HuH-7 (cell line): ENCODE data around the gene COX6B2.
"Not testable (repeated sequence)": the region's sequence is repeated elsewhere in the genome, so short reads cannot be mapped to it uniquely, and the experiment has no call there.

Source experiments
- DNase-seq: peaks from one replicate; pipeline ENCODE4 v3.0.0; 2011; ENCODE audit warnings: low spot score

The COX6B2 gene, protein sequence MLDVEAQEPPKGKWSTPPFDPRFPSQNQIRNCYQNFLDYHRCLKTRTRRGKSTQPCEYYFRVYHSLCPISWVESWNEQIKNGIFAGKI

DNA sequence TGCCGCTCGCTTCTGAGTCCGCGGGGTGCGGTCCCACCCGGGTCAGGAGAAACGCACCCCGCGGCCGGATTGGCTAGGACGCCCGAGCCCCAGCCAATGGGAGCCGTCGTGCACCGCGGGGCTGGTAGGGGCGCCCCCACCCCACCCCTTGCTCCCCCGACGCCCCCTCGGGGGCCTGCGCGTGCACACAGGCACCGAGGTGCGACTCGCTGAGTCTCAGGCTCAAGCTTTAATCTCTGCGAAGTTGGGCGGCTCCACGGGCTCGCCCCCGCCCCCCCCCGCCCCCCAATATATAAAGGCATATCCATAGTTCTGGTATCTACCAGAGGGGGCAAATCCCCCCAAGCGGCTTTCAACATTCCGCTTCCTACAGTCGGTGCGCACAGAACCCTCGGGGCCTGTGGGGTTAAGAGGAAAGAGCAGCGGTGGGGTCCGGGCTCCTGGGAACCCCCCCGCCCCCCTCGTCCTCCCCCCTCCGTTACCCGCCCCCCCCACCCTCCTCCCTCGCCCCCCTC, at the start of gene COX6B2:
TSS of gene COX6B2 (minus strand) at position 22 of the 515 bp plus-strand sequence. CDS start 198 bp downstream, outside the sequence.
- no peak for DNase-seq

DNA sequence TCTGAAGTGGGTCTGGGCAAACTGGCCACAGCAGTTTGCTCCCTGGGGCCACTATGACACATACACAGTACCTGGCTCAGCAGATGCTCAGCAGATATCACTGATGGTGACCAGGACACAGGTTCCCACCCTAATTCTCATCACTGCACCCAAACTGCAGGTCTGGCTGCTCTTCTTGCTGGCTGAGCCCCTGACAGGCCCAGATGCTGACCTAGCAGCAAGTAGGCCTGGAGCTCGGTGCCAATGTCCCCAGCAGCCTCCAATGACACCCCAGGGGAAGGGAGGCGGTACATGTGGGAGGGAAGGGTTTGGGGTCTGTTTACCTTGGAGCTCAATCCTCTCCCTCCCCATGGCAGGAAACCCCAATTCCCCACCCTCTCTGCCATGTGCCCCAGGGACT, 48.0 kb upstream of the COX6B2 start:
- DNase-seq: no peak

DNA sequence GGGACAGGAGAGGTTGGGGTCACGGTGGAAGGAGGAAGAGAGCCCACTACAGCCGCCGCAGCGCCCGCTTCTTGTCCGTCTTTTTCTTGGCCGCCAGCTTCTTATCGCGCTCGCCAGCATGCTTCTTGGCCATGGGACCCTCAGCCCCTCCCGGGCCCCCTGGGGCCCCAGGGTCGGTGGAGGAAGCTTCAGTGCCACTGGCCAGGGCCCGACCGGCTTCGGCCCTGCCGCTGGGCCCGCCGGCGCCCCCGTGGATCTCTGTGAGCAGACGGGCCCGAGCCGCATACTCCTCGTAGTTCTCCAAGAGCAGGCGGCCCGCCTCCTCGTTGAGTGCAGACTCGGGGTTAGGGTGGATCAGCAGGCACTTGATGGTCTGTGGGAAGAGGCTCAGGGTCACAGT, 46.9 kb upstream of the COX6B2 start:
- not testable (repeated sequence) for DNase-seq

DNA sequence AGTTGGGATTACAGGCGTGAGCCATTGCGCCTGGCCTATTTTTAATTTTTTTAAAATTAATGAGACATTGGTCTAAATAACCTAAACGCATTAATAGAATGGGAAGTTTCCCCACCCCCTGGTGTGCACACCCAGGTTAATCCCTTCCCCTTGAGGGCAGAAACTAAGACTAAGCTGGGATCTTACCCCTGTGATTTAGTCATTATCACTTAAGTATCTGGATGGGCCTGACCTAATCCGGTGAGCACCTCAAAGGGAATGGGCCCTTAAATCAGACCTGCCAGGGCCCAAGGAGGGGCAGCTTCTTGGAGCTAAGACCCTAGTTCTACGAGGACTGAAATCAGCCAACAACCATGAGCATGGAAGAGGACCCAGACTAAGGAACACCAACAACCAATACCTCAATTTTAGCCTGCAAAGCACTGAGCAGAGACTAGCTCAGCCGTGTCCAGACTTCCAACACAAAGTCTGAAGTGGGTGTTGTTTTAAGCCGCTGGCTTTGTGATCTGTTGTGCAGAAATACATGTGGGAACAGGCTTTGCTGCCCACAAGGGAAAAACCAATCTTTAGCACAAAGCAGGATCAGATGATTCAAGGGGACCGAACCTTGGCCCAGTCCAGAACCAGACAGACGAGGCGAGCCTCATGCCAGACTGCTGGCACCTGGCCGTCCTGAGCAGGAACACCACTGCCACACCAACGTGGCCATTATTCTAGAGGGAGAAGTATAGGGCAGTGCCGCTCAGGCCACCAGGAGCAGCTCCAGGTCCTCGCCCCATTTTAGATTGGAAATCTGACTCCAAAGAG, 46.0 kb upstream of the COX6B2 start:
- no peak for DNase-seq

DNA sequence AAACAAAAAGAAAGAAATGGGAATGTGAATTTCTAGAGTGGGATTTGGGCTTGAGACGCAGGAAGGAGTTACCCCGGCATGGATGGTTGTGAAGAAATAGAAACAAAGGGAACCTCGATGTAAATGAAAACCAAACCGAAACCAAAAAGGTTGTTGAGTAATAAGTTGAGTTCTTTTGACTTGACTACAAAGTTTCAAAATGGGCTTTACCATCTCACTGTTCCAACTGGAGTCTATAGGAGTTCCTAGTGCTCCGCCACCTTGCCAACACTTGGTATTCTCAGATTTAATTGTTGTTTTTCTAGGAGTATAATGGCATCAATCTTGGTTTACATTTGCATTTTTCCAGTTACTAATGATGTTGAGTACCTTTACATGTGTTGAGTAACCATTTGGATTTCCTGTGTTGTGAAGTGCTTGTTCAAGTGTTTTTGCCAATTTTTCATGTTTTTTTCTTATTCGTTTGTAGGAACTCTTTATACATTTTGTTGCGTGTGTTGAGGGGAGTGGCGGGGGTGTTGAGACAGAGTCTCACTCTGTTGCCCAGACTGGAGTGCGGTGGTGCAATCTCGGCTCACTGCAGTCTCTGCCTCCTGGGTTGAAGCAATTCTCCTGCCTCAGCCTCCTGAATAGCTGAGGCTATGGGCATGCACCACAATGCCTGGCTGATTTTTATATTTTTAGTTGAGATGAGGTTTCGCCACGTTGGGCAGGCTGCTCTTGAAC, 43.8 kb upstream of the COX6B2 start:
- no peak for DNase-seq

DNA sequence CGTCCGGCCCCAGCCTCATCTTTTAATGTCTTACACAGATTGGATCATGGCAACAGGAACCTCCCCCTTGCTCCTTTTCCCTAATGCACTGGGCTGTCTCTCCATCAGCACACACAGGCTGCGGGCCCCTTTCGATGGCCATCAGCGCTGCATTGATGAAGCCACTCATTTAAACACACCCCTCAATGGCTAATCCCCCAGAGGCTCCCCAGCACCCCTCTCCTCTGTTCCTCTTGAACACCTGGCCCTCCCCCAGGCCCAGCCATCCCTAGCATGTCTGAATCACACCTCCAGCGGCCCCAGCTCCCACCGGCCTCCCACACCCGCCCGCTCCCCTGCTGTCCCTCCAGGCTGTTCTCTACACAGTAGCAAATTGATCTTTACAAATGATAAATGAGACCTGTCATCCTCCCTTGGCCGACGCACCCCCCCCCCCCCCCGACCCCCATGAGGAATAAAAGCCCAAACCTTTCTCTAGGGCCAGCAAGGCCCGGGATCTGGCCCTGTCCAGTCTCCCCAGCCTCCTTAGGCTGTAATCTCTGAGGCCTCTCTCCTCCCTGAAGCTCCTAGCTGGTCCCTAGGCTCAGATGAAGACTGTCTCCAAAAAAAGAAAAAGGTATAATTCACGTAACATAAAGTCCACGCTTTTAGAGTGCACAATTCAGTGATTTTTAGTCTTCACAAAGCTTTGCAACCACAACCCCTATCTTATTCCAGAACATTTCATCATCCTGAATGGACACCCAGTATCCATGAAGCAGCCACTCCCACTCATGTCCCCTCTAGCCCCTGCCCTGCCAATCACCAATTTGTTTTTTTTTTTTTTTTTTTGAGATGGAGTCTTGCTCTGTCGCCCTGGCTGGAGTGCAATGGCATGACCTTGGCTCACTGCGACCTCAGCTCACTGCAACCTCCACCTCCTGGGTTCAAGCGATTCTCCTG, 38.6 kb upstream of the COX6B2 start:
- no peak for DNase-seq

DNA sequence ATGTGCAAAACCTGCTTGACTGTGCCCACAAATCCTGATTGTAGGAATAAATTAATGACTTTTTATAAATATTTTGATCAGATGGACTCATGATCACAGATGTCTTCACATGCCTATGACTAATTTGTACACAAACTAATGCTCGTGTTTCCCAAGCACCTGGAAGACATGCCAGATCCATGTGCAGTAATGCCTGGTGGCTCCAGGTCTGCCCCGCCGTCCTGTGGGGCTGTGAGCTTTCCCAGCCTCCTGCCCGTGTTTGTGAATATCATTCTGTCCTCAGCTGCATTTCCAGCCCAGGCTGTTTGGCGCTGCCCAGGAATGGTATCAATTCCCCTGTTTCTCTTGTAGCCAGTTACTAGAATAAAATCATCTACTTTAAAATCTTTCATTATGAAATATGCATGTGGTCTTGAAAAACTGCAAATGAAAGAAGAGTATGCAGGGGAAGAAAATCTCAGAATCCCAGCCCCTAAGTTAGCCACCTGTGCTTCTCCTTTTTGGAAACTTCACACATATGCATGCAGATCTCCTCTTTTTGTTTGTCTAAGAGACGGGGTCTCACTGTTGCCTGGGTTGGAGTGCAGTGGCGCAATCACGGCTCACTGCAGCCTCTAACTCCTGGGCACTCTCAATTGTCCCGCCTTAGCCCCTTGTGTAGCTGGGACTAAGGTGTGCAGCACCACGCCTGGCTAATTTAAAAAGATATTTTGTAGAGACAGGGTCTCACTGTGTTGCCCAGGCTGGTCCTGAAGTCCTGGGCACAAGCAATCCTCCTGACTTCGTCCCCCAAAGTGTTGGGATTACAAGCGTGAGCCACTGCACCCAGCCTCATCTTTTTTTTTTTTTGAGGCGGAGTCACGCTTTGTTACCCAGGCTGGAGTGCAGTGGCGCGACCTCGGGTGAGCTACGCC, 37.4 kb upstream of the COX6B2 start:
- DNase-seq: no peak

DNA sequence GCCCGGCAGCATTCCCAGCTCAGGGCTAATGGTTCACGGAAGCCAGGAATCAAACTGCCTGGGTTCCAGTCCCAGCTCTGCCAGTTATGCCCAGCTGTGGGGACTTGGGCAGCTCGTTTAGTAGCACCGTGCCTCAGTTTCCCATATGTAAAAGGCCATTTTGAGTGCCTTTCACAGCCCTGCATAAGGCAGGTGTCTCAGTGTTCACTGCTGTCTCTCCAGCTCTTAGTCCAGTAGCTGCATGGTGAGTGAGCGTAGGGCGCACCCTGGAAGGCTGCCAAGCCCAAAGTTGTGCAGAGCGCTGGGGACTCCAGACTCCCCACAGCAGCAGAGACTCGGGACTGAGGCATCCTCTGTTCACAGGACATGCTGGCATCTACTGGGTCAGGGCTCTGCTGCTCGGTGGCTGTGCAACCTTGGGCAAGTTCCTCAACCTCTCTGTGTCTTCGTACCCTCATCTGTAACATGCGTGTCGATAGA, 36.7 kb upstream of the COX6B2 start:
- DNase-seq: no peak

DNA sequence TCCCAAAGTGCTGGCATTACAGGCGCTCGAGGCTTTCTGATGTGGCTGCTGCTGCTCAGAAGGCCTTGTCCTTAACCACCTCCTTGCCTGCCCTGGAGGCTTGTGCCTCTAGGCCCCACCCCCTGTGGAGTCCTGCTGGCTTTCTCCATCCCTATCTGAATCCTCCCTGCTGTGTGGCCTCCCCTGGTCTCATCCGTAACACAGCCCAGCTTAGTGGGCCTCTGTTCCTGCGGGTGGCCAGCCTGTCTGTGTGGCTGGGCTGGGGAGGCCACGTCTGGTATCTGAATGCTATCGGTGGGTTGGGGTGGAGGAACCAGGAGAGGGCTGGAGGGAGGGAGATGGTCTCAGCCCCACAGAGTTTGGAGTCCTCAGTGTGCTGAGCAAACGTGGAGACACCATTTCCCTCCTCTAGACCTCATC, 36.0 kb upstream of the COX6B2 start:
- no peak for DNase-seq

DNA sequence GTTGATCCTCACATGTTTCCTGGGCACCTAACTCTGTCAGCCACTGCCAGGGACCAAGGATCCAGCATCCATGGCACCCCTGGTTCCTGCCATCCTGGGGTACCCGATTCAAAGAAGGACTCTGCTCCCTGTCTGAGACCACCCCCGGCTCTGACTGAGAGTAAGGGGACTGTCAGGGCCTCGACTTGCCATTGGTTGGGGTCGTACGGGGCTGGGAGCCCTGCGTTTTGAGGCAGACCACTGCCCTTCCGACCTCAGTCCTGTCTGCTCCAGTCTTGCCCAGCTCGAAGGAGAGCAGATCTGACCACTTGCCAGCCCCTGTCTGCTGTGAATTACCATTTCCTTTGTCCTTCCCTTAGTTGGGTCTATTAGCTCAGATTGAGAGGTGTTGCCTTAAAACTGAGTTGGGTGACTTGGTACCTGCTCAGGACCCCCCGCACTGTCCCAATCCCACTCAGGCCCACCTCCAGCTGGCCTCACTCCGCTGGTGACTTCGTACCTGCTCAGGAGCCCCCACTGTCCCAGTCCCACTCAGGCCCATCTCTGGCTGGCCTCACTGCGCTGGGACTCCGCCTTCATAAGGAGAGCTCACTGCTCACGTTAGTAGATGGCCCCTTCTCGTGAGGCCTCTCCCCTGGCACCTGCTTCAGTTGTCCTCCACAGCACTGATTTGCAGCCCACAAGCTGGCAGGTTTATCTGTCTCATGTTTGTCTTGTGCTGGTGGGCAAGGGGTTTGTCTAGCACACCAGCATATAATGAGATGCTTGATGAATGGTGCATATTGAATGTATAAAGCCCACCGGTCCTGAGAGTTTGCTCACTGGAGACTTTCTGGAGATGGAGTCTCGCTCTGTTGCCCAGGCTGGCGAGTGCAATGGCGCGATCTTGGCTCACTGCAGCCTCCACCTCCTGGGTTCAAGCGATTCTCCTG, 35.1 kb upstream of the COX6B2 start:
- no peak for DNase-seq

DNA sequence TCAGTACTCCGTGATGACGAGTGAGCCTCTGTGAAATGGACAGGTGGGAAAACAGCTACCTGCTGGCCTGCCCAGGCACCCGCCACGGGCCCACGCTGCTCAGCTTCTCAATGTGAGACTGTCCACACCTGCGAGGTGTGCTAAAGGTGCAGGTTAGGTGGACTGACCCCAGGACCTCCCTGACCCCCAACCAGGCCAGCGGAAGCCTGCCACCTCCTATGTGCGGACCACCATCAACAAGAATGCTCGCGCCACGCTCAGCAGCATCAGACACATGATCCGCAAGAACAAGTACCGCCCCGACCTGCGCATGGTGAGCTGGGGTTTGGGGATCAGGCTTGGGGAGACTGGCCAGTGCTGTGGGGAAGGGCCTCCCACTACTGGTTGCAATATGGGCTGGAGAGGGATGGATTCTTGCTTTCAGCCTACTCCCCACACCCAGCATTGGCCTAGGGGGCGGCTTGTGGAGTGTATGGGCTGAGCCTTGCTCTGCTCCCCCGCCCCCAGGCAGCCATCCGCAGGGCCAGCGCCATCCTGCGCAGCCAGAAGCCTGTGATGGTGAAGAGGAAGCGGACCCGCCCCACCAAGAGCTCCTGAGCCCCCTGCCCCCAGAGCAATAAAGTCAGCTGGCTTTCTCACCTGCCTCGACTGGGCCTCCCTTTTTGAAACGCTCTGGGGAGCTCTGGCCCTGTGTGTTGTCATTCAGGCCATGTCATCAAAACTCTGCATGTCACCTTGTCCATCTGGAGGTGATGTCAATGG, 33.4 kb upstream of the COX6B2 start:
- DNase-seq: no peak

DNA sequence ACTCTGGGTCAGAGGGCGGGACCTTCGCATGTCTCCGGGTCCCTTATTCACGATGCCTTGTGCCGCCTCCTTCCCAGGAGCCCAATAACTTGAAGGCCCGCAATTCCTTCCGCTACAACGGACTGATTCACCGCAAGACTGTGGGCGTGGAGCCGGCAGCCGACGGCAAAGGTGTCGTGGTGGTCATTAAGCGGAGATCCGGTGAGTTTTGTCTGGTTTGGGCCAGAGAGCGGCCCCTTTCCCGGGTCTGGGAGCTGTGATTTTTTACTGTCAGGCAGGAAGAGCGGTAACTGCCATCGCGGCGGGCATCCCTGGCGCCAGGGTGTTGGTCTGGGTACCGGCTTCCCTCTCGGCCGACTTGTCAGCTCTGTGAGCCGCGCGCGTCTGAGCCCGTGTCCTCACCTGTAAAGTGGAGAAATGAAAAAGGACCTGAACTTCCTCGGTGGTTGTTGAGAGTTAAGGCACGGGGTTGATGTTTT, 32.0 kb upstream of the COX6B2 start:
- DNase-seq: no peak

DNA sequence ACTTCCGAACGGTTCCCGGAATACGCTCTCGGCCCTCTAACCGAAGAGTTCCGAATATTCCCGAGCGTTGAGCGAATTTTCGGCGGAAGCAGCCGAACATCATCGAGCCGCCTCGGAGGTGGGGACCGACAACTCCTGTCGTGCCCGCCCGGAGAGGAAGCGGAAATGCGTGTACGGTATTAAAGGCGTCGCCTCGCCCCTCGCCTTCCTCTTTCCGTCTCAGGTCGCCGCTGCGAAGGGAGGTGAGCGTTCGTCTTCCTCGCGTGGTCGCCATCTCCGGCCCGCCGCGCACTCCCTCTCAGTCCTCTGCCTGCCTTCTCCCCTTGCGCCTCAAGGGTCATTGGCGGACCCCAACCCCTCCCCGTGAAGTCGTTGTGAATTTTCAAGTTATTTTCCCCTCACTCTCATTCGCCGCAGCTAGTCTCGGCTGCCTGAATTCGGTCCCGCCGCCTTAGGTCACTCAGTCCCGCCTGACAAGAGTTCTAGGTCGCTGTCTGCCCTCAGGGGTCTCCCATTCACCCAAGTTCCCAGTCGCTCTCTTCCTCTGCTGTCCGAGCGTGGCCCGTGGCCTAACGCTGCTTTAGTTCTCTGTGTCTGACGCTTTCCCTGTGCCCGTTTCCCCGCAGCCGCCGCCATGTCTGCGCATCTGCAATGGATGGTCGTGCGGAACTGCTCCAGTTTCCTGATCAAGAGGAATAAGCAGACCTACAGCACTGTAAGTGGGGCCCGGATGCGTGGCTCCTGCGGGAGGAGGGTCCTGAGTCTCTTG, 31.4 kb upstream of the COX6B2 start, which contains the start of gene RPL28:
TSS of gene RPL28 (plus strand) at position 209 of the 769 bp plus-strand sequence. CDS start at position 635, 426 bp downstream.
- peak; percentile 92 for DNase-seq

DNA sequence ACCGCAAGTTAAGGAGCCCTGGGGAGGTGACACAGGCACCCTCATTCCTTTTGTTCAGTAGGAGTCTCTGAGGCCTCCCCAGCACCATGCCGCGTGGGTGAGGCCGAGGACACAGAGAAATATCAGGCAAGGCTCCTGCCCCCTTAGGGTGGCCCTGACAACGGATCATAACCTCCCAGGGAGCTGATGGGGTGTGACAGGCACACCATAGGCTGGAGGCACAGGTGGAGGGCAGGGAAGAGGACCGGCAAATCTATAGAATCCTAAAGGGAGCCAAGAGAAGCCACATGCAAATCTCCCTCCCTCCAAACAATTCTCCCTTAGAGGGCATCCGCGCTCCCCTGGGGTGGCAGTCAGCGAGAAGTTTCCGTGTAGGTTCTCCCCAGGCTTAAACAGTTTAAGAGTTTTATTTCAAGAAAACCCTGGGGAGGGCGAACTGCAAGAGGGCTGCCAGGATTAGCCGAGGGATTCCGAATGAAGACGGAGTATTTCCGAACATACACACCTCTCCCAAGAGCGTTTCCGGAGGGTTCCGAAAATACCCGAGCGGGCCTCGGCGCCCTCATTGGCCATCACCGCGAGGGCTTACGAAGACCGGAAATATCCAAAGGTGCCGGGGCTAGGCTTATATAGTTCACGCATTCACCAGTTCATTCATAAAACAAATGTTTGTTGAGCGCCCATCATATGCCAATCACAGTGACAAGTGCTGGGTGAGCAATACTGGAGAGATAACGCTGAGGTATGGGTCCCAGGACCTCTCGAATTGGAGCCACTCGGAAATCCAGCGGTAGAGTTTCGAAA, 30.6 kb upstream of the COX6B2 start:
- peak; percentile 93 for DNase-seq

DNA sequence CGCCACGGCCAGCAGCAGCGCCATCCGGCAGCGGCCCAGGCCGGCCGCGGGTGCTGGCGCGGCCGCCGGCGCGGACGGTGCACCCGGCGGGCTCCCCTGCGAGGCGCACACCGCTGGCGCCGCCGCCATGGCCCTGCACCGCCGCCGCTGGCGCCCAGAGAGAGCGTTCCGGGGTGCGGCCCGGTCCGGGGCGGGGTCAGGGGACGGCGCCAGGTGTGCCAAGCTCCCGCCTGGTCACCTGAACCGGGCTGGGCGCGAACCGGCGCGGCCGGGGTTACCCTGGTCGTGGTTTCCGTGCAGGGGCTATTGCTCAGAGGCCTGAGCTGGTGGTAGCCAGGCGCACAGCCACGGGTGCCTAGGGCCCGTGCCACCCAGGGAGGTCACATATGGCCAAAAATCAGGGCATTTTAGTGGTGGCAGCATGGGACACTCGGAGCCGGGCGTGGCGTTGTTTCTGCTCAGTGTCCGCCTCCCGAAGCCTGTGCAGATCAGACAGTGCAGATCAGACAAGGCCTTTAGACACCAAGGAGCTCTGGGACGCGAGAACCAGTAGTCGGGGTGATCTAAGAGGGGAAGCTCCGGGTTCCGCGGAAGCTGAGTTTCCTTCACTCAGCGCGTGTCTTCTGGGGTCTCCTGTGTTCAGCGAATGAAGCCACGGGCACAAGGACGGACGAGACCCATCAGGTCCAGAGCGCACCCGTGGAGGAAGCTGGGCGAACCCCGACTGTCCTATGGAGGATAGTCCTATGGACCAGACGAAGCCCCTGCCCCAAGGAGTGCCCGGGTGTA, 29.8 kb upstream of the COX6B2 start, which contains the start of gene TMEM238:
TSS of gene TMEM238 (minus strand) at position 162 of the 789 bp plus-strand sequence. CDS start at position 129, 33 bp downstream.
- DNase-seq: no peak
